GM21367 (cell line): Measurements from ENCODE around the gene FRY.
"Not testable (repeated sequence)": the region's sequence is repeated elsewhere in the genome, so short reads cannot be mapped to it uniquely, and the experiment has no call there.

Experiments used
- ATAC-seq: cut with Tn5 transposase; IDR thresholded peaks from one replicate; pipeline ENCODE4 v1.9.1; 2021; ENCODE audit not compliant: unreplicated experiment

FRY gene

DNA sequence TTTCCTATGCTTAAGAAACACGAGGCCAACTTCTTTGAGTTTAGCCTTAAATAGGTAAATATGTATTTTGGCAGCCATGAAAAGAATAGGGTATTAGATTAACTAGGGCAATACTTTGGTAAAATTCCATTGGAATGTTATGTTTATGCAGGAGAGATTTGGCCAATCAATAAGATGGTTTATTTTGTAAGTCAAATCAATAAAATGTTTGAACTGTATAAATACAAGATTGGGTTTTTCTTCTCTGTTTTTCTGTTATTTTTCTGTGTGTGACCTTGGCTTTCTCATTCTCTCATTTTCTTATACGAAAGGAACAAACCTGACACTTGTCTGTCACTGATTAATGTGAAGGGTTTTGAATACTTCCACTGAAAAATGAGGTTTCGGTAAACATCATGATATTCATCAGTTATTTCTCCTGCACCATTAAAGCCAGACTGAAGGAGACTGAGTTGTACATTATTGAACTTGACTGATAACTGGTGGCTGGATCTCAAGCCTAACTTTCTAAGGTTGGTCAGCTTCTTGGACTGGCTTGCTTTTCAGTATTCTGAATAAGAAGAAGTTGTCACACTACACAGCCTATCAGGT is 8.6 kb downstream of the FRY start:
- ATAC-seq: no peak

GRCh38 chr13:32040689-32041088 is 9.1 kb downstream of the FRY start:
- no peak for ATAC-seq

DNA sequence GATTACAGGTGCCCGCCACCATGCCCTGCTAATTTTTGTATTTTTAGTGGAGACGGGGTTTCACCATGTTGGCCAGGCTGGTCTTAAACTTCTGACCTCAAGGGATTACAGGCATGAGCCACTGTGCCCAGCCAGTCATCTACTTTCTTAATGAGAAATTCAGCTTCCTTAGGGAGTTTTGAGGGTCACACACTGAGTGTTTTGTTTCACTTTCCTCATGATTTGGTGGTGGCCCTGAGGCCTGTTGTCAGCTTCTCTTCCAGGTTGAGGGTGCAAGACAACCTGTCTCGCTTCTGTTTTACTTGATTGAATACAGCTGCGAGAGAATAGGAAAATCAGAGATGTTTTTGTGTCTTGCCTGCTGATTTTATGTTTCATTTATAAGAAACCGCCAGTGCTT is 9.9 kb downstream of the FRY start:
- no peak for ATAC-seq

GRCh38 chr13:32042551-32042950 is 11.0 kb downstream of the FRY start:
- no peak for ATAC-seq

GRCh38 chr13:32044446-32044845 is 12.9 kb downstream of the FRY start:
- ATAC-seq: no peak

- no peak for ATAC-seq
Observed at GRCh38 chr13:32045537-32045936, 14.0 kb downstream of the FRY start.

DNA sequence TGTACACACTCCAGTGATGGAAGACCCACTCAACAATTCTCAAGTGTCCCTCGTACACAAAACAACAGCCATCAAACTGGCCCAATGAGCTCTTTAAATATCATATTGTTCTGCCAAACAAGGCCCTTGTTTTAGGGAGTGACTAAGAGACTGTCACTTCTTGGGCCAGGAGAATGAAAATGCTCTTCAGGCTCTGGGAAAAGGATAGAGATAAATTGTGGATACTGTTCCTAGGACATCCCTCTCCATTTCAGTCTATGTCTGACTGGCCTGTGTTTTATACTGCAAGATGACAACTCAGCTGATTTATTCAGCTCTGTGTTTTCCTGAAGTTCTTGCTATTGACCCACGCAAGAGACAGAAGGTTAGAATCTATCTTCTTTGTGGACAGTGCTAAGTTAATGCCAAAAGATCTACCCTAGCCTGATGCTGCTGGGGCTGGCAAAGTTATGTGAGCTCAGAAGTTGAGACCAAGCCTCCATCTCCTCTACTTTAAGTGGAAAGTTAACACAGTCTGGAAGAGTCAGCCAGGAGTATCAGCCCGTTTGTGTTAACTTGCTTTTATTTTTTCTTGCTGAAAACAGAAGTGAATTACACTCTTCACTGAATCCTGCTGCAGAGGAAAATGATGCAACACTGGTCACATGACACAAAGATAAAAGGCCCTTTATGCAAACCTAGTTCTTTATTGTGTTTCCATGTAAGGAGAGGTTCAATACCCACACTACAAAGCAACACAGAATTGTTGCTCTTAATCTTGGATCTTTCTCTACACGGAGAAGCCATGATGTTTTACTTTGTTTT is 14.6 kb downstream of the FRY start:
- ATAC-seq: no peak

DNA sequence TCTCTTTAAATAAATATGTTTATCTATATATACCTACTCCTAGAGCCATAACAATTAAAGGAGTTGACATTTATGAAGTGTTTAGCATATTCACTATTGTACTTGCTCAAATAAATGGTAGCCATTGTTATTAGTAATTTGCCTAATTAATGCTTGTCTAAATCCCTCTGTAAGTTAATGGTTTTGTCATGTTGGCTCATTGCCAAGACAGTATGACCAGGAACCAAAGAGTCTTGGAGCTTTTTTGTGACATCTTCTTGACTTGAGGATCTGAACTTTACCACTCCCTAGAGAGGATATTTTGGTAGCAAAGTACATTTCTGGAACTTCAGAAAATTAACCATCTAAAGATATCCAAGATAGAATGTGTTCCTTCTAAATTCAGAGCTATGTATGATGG is 15.5 kb downstream of the FRY start:
- ATAC-seq: no peak

- peak; percentile 50 for ATAC-seq
Observed at GRCh38 chr13:32047793-32048192, 16.2 kb downstream of the FRY start.

DNA sequence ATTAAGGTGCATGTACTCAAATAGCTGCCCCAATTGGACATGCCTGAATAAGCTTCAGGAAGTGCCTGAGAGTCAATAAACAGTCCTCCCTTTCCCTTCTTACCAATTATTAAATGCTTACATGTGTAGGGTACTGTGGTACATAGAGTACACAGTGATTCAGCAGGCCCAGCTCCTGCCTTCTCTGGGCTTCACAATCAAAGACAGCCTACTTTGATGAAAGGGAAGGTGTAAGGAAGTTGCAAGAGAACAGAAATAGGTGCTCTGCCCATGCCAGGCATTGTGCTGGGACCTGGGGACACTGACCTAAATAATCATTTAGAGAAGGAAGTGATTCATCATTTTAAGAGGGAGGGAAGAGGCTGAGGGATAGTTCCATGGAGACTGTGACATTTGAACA is 17.2 kb downstream of the FRY start:
- ATAC-seq: no peak

DNA sequence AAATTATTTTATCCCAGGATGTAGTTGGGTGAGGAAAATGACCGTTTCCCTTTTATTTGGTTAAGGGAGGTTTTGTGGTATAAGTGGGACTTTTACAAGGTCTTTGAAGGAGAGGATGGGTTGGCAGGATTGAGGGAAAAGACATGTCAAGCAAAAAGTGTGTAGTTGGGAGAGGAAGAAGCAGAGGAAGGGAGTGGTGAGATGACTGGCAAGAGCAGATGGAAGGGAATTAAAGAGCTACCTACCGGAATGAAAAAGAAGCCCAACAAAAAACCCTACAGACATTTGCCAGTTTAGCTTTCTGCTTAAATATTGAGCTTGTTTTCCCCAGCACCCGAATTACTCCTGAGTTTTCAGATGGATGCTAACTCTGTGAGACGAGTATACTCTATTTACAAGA is 19.6 kb downstream of the FRY start:
- ATAC-seq: no peak

GRCh38 chr13:32056316-32056715 is 24.7 kb downstream of the FRY start:
- no peak for ATAC-seq

DNA sequence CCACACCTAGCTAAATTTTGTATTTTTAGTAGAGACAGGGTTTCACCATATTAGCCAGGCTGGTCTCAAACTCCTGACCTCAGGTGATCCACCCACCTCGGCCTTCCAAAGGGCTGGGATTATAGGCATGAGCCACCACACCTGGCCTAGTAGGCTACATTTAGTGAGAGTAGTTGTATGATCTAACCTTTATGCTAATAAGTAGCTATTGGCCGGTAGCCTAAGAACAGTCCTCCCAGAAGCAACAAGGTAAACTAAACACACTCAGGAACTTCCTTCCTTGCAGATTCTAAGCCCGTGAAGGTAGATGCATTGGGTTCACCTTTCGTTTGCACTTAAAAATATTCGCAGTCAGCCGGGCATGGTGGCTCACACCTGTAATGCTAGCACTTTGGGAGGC is 25.8 kb downstream of the FRY start:
- ATAC-seq: not testable (repeated sequence)

- ATAC-seq: no peak
Observed at GRCh38 chr13:32059511-32059984, 28.0 kb downstream of the FRY start.

- no peak for ATAC-seq
Observed at GRCh38 chr13:32060401-32060878, 28.9 kb downstream of the FRY start.

DNA sequence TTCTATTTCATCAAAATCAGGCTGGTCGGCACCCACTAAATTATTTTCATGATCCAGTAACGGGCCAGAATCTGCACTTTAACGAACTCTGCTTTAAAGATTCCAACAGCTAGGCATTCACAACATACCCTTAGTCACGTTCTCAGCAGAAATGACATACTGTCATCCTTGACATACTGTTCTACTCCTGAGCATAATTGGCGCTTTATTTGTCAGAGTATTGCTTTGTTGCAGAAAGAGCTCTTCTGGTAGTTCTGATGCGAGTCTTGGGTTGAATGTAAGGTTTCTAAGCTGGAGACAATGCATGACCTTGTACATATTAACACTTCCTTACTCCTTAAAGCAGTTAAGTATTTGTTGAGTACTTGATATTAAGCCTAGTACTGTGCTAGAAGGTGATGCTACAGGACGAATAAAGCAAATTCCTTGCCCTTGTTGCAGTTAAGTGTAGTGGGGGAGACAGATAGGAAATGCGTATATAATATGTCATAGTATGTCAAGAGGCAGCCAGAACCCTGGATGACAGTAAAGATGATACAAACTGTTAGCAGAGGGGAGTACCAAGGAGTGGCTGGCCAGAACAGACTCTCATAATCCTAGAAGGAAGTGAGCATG is 32.2 kb downstream of the FRY start:
- ATAC-seq: no peak

DNA sequence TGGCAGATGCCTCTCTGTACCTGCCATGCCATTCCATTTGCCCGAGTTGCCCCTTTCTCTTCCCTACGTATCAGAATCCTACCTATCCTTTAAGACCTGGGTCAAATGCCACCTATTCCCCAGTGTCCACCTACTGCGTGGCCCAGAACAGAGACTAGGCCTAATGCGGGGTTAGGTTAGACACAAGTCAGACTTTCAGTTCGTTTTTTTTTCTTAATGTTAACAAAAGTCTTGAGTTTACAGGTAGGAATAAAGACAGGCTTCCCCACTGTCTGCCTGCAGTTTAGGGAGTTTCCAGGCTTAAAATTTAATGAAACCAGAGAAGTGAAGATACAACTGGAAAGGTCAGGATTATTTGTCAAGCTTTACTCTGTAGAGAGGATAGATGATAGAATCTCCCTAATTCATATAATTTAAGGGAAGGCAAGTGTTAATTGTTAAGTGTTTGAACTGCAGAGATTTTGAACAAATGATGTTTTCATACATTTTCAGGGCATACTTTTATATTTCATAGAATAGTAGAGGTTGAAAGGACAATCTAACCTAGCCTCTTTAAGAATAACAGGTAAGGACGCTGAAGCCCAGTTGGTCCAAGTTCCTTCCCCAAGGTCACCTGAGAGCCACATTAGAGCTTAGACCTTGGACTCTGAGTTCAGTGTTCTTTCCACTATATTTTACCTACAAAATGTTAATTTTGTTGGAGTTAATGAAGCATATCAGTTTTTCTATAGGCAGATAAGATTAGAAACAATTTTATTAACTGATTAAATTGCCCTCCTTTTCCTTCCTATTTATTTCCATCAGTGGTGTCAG is 35.8 kb downstream of the FRY start:
- ATAC-seq: no peak

- ATAC-seq: no peak
Observed at GRCh38 chr13:32068255-32068654, 36.7 kb downstream of the FRY start.

- no peak for ATAC-seq
Observed at GRCh38 chr13:32073180-32073864, 41.7 kb downstream of the FRY start.

- no peak for ATAC-seq
Observed at GRCh38 chr13:32075170-32075851, 43.7 kb downstream of the FRY start.
